Astrocyte (in vitro differentiated cells and primary cell): ENCODE measurements around the gene HIBADH.

Experiments
- EZH2 ChIP-seq: IDR thresholded peaks from 2 replicates; pipeline ENCODE4 v1.6.1; 2012; ENCODE audit warnings: mild to moderate bottlenecking, low read length, inconsistent platforms; ENCODE audit not compliant: insufficient read depth
- TF ChIP-seq, protein P1 (sequence below): IDR thresholded peaks from 2 replicates; pipeline ENCODE4 v1.5.1; 2011; ENCODE audit warnings: low read depth, mild to moderate bottlenecking, inconsistent platforms, low read length, moderate library complexity; ENCODE audit not compliant: insufficient read depth

DNA sequence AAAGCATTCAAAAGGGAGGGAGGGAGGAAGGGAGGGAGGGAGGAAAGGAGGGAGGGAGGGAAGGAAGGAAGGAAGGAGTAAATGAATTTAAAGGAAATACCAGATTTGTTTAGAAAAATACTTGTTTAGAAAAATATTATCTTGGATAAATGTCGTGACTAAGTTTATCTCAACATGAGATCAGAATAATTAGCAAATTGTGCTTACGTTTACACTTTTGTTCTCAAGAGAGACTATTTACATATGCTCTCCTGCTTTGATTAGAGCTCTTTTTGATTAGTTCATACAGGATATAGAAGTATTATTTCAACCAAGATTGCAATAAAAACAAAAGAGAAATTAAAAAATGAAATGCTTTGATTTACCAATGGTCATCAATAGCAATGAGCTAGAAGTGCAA lies 186.2 kb downstream of the HIBADH start:
- TF ChIP-seq, protein P1, sequence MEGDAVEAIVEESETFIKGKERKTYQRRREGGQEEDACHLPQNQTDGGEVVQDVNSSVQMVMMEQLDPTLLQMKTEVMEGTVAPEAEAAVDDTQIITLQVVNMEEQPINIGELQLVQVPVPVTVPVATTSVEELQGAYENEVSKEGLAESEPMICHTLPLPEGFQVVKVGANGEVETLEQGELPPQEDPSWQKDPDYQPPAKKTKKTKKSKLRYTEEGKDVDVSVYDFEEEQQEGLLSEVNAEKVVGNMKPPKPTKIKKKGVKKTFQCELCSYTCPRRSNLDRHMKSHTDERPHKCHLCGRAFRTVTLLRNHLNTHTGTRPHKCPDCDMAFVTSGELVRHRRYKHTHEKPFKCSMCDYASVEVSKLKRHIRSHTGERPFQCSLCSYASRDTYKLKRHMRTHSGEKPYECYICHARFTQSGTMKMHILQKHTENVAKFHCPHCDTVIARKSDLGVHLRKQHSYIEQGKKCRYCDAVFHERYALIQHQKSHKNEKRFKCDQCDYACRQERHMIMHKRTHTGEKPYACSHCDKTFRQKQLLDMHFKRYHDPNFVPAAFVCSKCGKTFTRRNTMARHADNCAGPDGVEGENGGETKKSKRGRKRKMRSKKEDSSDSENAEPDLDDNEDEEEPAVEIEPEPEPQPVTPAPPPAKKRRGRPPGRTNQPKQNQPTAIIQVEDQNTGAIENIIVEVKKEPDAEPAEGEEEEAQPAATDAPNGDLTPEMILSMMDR = no peak
- no peak for TF ChIP-seq EZH2
